PC-9 (cell line): ENCODE measurements around the gene ZNF792.
"Not testable (repeated sequence)": the region's sequence is repeated elsewhere in the genome, so short reads cannot be mapped to it uniquely, and the experiment has no call there.

ENCODE experiments used
- CTCF ChIP-seq: fragments of 200-600 bp; sonication (generic); conservative IDR thresholded peaks from 2 replicates; pipeline ENCODE4 v1.6.1; 2017; ENCODE audit warnings: mixed run types, antibody characterized with exemption, mild to moderate bottlenecking, moderate library complexity
- EZH2 ChIP-seq: fragments of 200-600 bp; sonication (generic); IDR thresholded peaks from 2 replicates; pipeline ENCODE4 v1.8.0; 2017; ENCODE audit warnings: antibody characterized with exemption, low read depth

GRCh38 chr19:34970185-34970780 lies 6.3 kb upstream of the ZNF792 start:
- not testable (repeated sequence) for TF ChIP-seq CTCF, EZH2
